A172 (cell line): Measurements from ENCODE around the gene CD82. TPM values are rescaled to one million over a fixed set of nuclear protein-coding genes. Genes with fewer than 3 reads are reported as not detected.

Experiments used
- DNase-seq: peaks from one replicate; pipeline ENCODE4 v3.0.0-alpha.2; 2015; ENCODE audit warnings: low spot score
- total RNA-seq: library from RNA; depleted of rRNA; stranded (reverse); fragments of >200 nt; shearing (Covaris generic); gene quantifications from 2 replicates; pipeline ENCODE4 v1.2.3, GENCODE V29; 2014

CD82 gene
- total RNA-seq, 1 experiment from 2014 or later, result 40.3 TPM

DNA sequence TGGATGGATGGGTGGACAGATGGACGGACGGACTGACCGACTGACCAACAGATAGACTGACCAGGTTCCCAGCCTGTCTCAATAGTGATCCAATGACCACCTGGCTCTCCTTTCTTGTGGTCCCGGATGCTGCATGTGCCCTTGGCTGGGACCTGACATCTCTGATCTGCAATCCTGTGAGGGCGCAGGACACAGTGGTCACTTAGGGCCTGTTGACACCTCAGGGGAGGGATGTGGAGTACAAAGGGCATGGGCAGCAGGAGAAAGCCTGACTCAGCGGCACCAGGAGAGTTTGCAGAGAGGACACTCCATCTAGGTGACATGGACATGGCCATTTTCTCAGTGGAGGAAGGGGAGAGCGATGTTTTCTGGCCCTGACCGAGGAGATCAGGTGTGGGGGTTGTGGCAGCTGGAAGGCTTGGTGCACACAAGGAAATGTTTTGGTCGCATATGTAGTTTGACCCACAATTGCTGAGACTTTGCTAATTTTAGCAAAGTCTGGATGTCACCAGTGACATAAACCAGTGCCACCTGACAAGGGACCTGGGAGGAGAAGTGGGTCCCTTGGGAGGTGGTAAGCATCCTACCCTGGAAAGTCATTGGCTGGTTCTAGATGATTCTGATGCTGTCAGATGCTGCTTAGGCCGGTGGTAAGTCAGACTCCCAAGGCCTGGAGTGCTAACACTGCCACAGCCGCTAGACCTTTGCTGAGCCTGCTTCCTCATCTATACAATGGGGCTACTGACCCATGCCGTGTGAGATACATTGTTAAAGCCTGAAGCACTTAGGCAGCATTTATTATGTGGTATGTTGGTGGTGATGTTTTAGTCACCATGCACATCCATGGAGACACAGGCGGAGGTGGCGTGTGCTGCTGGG is 50.7 kb downstream of the CD82 start:
- DNase-seq, result no peak

GRCh38 chr11:44617671-44618461 is 52.4 kb downstream of the CD82 start:
- no peak for DNase-seq

DNA sequence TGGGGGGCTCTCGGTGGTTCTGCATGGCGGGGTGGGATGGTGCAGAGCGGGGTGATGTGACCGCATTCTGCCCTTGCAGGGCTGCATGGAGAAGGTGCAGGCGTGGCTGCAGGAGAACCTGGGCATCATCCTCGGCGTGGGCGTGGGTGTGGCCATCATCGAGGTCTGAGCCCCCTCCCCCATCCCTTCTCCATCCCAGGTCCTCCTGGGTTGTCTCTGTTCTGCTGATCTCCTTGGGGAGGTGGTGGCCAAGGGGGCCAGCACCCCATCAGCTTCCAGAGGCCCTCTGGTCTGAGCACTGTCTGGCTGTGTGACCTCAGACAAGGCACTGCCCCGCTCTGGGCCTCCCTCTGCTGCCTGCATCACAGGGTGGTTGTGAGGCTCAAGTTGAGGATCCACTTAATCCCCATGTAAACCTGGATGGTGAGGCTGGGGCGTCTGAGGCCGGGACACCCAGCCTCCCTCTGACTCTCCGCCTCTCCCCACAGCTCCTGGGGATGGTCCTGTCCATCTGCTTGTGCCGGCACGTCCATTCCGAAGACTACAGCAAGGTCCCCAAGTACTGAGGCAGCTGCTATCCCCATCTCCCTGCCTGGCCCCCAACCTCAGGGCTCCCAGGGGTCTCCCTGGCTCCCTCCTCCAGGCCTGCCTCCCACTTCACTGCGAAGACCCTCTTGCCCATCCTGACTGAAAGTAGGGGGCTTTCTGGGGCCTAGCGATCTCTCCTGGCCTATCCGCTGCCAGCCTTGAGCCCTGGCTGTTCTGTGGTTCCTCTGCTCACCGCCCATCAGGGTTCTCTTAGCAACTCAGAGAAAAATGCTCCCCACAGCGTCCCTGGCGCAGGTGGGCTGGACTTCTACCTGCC is 53.3 kb downstream of the CD82 start:
- DNase-seq, result no peak

GRCh38 chr11:44620328-44620725 is 54.9 kb downstream of the CD82 start:
- DNase-seq, result no peak

DNA sequence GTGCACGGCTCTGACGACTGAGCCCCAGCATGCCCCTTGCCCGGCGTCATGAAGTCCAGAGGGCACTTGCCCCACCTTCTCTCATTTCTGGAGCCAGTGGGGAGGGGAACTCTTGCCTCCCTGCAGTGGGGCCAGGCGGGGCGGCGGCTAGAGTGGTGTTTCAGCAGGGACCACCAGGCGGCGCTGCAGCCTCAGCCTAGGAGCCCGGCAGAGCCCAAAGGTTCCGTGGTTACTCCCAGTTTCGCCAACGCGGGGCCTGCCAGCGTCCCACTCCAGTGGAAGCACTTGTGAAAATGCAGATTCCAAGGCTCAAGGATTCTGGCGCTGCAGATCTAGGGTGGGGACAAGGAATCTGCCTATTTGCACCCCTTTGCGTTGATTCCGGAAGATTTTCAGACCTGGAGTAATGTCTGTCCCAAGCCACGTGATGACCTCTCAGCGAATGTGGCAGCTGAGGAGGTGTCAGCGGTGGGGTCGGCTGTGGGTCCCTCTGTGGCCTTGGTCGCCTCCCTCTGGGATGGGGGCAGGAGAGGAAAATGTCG is 55.7 kb downstream of the CD82 start:
- peak; percentile 62 for DNase-seq

GRCh38 chr11:44621784-44622183 is 56.3 kb downstream of the CD82 start:
- DNase-seq, result no peak

DNA sequence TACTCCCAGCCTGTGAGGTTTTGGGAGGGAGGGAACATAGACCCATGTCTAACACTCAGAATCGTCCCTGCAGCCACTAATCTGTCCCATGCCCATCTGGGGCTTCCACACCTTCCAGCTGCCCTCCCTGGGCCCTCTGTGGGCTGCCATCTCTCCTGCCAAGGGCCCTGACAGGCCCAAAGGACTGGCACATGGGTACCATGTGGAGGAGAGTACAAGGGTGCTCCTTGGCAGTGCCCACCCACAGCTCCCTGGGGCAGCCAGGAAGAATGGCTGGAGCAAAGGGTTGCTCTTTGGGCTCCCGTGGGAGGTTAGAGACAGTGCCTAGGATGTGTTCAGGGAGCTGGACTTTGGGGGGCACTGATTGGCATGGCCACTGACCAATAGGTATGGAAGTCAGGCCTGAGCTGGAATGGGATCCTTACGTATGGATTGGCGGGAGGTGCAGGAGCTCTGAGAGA is 56.8 kb downstream of the CD82 start:
- no peak for DNase-seq

DNA sequence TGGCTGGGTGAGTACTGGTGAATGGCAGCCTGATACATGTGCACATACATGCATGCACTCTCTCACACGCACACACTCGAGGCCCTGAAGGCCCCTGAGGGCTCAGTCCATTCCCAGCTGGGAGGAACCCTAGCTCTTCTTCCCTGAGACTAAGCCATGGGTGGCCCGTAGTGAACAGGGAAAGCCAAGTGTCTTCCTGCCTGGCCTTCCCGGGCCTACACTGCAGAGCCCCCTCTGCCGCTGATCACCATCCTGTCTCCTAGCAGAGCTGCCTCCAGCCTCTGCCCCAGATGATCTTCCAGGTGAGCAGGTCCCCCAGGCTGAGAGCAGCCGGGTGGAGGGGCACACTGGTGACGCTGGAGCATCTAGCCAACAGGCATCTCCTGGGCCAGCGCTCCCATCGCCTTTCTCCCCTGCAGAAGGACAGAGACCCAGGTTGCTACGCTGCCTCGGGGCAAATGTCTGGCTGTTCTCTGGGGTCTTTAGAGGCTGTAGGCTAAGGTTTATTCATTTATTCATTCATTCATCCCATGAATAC is 57.3 kb downstream of the CD82 start:
- DNase-seq, result no peak

GRCh38 chr11:44623341-44623730 is 57.9 kb downstream of the CD82 start:
- no peak for DNase-seq

DNA sequence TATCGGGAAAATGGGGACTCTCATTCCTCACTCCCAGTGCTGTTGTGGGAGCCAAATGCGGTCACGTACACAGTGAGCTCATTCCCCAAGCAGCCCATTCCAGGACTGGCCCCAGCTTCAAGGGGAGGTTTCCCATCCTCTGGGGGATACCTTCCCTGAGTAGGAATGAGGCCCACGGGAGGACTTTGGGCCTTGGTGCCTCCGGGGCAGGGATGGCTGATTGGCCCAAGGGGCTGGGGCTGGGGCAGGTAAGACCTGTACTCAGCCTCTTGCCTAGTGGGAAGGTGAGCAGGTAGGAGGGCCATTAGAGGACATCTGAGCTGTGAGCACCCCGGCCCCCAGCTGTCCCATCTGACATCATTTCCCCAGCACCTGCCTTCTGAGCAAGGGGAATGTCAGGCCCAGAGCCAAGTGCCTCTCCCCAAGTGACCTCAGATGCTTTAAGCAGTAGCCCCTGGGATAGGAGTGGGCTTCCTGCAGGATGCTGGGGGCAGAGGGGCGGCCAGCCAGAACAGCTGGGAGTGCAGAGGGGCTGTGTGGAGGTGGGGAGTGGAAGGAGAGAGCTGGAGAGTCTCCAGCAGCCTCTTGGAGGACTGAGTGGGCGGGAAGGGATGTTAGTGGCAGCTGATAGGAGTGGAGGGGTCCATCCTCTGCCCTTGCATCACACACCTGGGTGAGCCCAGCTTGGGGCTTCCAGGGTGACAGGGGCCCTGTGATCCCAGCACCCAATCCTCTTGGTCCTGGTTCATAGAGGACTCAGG is 58.4 kb downstream of the CD82 start:
- no peak for DNase-seq

DNA sequence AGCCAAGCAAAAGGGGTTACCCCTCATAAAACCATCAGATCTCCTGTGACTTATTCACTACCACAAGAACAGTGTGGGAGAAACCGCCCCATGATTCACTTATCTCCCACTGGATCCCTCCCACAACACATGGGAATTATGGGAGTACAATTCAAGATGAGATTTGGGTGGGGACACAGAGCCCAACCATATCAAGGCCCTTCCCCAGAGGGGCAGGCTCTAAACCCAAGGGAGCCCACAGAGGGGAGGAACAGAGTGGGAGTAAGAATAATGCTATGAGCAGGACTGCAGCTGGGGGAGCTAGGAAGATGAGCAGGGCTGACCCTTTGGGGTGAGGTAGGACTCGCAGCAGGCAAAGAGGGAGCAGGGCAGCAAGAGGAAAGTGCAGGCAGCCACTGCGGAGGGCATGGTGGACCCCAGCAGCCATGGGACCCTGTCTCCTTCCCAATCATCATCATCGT is 59.3 kb downstream of the CD82 start:
- DNase-seq, result no peak

DNA sequence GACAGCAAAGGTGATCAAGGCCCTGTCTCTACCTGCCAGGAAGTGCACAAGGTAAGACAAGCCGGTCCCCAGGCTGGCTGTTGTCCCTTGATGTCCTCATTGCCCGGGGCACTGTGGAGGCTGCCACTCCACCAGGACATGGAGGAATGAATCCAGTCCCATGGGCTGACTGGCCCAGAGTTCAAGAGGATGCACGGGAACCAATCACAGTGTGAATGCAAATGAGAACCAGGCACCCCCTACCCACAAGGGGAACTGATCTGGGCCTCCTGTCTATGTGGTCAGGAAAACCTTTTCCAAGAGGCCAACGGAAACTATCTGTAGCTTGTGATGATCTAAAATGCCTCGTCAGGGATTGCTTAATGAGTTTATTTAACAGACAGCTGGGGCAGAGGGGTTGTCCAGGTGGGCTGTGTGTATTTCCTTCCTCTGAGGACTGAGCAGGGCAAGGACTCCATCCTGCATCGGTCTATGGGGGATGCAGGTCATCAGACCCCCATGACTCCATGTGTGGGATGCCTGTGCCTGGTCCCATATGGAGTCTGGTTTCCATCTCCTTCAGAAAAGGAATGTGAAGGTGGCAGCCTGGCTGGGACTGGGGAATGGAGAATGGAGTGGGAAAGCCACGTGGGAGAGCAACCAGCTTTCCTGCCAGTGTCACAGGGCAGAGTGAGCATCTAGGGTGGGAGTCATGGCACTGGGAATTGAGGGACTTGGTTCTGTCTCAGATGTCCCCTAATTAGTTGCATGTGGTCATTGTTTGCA is 60.5 kb downstream of the CD82 start:
- no peak for DNase-seq

GRCh38 chr11:44626645-44627044 is 61.2 kb downstream of the CD82 start:
- no peak for DNase-seq

DNA sequence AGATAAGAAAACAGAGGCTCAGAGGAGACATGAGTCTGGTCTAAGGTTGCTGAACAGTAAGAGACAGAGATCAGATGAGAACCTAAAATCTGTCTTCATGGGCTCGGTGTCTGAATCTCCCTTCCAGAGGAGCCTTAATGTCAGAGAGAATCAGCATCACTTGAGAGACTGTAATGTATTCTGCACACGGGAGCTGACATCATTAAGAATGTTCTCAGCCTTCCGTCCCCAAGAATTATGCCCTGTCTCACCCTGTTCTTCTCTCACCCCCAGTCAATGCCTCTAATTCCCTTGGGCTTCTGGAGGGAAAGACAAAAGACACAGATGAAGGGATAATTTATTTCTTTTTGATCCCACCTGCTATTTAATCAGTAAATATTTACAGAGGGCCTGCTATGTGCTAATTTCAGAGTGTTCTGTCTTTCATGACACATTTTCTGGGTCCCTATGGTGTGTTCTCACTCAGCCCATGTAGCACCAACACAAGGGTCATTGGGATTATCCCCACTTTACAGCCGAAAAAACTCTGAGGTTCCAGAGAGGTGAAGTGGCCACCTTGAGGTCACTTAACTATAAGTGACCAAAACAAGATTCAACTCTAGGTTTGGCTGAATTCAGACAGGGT is 61.8 kb downstream of the CD82 start:
- DNase-seq, result no peak

- peak; percentile 80 for DNase-seq
Measured at GRCh38 chr11:44627911-44628729, 62.7 kb downstream of the CD82 start.

DNA sequence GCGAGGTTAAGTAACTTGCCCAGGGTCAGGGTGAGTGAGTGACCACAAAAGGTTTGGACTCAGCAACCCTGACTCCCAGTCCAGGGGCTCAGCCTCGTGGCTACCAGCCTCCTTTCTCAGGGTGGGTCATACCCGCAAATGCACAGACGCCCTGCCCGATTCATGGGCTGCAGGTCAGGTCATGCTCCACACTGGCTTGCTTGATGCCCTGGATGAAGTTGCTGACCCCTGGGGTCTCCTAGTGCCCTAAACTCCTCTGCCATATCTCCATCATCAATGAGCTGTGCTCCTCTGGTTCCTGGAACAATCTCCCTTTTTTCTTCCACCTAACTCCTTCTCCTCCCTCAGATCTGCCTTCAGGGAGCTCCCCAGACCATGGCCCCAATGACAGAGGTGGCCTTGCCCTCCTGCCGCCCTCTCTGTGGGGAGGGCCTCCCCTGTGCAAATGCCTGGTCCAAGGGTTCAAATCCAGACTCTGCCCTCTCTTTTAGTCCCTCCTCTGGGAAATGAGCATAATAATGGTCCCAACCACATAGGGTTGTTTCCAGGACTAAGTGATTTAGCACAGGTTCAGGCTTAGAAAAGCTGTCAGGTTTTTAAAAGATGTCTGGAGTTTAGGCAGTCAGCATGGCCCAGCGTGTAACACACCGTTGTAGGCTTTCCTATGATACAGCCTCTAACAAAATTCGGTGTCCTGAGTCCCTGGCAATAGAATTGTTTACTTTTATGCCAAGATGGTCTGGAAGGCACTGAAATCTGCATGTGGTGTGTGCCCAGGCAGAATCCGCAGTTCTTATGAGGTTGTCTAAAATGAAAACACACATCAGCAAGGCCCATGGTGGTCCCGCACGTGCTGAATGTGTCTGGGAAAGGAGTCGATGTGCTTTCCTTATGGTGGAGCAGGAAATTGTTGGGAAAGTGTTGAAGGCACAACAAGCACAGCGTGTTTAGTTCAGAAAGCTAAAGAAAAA is 63.6 kb downstream of the CD82 start:
- DNase-seq, result no peak

DNA sequence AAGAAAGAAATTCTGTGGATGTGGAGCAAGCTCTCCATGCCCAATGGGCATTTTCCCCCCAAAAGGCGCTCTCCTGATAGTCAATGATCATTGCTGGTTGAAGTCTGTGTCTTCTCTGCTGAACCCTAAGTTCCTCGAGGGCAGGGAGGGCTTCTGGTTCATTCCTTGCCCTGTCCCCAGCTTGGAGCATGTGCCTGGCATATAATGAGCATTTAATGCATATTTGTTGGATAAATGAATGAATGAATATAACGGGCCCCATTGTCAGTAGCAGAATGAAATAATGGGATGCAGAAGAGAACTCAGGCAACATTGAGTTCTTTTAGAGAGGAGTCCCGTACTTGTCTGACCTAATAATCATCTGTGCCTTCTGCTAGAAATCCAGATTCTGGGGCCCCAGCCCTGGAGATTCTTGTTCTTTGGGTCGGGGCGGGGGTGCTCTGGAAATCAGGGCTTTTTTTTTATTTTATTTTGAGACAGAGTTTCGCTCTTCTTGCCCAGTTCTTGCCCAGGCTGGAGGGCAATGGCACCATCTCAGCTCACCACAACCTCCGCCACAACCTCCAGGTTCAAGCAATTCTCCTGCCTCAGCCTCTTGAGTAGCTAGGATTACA is 64.4 kb downstream of the CD82 start:
- no peak for DNase-seq
